NCI-H2107 treated with DMSO at 0.1 percent for 48 hours (cell line): Measurements from ENCODE around the gene CDH15.

Source experiments
- DNase-seq: peaks from one replicate; lab custom pipeline; 2025; ENCODE audit not compliant: unreplicated experiment; lab: John Stamatoyannopoulos, UW

The CDH15 gene

DNA sequence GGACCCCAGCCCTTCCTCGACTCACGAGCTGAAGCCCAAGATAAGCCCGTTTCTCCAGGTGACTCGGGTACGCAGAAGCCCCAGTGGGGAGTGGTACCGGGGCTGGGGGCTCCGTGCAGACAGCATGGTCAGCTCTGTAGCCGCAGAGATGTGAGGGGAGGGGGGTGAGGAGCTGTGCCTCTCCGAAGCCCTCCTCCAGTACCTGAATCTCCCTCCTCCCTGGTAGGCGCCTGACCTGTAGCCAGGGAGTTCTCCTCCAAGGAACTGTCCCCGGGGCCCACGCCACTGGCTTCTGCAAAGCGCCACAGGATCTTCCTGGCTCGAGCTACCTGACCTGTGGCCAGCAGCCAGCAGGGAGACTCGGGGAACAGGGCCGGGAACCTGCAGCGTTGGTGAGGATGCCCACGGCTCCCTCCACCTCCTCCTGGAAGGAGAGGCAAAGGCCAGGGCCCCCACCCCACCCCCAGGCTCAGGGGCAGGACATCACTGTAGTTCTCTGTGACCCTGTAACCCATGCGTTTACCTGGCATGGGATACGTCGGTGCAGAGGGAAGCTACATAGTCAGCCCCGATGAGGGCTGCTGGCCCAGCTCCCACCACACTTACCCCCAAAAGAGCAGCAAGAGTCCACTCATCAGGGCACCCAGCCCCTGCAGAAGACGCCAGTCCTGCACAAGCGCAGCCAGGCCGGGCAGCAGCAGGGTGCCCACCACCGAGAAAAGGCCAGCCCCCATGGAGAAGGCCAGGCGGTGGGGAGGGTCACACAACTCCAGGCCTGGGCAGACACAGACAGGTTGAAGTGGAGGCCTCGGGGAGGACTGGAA, 27.1 kb downstream of the CDH15 start:
- no peak for DNase-seq

DNA sequence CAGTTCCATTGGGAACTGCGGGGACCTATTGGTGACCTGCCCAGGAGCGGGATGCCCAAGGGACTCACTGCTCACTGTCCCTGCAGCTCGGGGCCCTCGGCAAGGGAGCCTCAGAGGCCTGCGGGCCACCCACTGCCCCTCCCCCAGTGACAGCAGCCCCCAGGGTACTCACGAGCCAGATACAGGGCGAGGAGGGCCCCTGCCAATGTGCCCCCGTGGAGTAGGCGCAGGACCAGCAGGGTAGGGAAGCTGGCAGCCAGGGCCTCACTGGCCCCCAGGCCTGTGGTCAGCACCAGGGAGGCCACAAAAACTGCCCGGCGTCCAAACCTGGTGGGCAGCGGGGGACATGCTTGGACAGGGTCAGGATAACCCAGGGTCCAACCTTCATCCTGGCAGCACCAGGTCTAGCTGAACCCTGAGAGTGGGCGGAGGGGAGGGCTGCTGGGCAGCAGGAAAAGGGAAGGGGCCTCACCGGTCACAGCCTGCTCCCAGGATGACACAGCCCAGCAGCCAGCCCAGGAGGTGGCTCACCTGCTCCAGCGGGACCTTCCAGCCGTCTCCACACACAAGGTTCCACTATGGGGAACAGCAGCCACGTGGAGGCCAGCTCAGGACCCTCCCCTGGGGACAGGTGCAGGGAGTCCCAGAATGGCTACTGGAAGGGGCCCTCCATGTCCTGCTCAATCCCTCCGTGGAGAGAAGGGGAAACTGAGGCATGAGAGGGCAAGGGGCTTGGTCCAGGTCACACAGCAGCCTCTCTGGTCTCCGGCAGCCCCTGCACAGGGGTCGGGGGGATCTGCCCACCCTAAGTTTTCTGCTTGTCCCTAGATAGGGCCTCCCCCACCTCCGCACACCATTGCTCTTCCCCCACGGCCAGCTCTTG, 27.9 kb downstream of the CDH15 start:
- DNase-seq: no peak

DNA sequence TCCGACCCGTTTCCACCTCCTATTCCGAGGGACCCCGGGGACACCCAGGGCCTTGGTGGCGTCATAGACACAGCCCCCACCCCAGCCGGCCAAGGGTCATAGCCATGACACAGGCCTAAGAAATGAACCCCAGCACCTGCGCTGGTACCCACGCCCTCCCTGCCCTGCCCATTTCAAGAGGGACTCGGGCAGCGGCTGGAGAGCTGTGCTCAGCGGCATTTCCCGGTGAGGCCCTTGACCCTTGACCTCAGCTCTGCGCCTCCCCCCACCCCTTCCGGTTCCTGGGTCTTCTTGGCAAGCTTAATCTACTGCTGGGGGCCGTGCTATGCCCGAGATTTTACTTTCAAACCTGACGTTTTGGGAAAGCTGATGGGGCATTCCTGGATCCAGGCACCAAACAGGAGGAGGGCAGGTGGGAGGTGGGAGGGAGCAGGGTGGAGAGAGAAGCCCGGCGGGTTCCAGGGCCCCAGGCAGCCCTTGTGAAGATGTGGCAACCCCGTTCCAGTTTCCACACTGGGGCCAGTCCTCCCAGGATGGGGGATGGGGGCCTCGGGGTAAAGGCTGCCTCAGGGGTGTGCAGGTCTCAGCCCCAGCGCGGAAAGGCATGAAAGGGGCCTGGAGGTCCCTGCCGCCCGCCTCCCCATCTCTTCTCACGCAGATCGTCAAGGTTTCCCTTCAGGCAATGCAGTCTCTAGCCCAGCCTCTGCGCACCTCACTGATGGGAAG, 28.7 kb downstream of the CDH15 start, which contains the start of gene SLC22A31:
Gene SLC22A31, minus strand, starts transcription at position 414 of the 726 bp plus-strand sequence. Its CDS starts 36 bp downstream, at position 378.
- no peak for DNase-seq

DNA sequence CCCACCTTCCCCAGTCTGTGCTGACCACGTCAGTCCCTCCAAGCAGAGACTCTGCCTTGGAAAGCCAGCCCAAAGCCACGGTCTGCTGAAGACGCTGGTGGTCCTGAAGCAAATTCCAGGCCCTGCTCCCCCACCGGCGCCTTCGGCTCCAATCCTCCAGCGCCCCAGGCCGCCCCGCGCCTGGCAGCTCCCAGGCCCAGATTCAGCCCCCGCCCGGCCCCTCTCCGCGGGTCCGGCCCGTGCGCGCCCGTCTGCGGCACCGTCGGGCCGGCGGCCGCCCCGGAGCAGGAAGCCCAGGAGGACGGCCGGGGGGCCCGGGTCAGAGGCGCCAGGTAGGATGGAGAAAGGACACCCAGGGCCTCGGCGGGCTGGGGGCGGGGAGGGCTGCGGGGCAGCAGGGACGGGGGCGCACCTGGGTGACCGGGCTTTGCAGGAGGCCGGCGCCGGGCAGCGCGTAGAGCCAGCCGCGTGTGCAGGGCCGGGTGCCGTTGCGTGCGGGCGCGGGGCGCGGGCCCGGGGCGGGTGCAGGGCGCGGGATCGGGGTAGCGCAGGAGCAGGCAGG, 29.4 kb downstream of the CDH15 start:
- no peak for DNase-seq

DNA sequence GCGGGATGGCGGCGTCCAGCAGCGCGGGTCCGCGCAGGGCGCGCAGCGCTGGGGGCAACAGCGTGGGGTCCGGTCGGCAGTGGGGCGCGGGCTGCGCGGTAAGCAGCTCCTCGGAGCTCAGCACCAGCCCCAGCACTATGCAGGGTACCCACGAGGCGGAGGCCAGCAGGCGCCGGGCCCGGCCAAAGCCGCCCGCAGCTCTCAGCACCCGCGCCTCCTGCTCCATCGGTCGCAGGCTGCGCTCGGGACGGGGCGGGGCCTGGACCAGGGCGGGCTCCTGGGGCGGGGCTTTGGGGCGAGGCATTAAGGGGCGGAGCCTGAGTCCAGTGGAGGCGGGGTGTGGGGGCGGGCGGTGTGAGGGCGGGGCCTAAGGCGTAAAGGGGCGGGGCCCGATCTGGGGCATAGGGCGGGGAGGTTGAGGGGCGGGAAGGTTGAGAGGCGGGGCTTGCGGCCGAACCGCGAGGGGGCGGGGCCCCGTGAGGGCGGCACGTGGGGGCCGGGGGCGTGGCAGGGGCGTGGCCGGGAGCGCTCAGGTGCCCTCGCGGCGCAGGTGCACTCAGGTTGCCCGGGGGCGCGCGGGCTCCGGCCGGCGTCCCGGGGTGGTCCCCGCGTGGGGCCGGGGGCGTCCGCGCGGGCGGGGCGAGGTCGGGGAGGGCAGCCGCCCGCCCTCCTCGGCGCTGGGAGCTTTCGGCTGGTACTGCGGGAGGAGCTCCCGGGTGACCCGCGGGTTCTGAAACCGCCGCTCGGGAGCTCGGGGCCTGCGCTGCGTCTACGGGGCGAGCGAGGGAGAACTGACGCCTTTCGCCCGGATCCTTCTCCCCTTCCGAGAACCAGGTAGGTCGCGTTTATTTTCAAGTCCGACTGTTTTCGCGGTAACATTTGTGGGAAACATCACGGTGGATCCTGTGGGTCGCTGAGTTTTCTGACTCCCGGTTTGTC, 30.2 kb downstream of the CDH15 start:
- DNase-seq: peak; percentile 13

DNA sequence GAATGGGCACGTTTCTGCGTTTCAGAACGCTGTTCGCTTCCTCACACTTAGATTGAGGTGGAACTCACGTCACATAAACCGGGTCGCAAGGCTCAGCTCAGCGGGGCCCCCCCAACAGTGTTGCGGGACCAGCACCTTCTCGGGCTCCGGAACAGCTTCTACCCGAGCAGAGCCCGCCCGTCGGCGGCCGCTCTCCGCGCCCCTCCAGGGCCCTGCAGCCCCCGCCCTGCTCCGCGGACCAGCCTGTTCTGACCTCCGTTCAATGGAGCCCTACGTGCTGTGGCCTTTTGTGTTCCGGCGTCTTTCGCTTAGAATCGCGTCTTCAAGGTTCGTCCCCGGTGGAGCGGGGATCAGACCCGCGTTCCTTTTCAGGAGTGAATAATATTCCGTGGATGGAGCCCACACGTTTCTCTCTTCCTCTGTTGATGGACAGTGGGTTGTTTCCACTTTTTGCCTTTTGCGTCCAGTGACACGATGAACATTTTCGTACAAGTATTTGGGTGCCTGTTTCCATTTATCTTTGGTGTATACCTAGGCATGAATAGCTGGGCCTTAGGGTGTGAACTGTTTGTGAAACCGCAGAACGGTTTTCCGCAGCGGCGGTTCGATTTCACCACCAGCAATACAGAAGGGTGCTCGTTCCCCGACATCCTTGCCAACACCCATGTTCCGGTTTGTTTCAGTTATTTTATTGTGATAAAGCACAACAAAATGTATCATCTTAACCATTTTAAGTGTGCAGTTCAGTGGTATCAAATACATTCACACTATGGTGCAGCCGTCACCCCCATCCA, 31.1 kb downstream of the CDH15 start:
- no peak for DNase-seq

DNA sequence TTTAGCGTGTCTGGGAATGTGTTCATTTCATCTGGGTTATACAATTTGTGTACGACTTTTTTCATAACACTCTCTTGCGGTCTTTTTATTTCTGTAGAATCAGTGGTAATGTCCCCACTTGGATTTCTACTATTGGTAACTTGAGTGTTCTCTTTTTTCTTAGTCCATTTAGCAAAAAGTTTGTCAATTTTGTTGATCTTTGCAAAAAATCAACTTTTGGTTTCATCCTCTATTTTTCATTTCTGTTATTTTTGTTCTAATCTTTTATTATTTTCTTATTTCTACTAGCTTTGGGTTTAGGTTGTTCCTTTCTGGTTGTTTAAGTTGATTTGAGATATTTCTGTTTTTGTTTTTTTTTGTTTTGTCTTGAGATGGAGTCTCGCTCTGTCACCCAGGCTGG, 36.4 kb downstream of the CDH15 start:
- DNase-seq: no peak

DNA sequence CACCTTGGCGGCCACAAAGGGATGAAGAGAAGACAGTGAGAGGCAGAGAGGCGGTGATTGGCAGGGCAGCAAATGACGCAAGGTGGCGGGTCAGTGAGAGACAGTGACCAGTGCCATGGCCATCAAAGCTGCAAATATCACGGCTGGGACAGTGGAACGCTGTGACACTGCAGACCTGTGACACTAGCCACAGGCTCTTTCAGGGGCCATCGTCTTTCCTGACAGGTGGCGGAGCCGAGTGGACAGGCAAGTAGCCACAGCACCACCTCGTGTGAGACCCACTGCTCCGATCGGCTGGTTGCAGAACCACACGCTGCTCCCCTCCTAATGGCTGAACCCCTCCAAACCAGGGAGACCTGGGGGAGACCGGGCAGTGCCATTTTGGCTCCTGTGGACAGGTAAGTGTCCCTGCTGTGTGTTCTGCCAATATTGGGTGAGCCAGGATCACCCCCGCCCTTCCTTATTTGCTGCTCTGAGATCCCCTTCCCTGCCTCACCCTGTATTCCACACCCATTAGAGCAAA, 38.0 kb downstream of the CDH15 start:
- no peak for DNase-seq

DNA sequence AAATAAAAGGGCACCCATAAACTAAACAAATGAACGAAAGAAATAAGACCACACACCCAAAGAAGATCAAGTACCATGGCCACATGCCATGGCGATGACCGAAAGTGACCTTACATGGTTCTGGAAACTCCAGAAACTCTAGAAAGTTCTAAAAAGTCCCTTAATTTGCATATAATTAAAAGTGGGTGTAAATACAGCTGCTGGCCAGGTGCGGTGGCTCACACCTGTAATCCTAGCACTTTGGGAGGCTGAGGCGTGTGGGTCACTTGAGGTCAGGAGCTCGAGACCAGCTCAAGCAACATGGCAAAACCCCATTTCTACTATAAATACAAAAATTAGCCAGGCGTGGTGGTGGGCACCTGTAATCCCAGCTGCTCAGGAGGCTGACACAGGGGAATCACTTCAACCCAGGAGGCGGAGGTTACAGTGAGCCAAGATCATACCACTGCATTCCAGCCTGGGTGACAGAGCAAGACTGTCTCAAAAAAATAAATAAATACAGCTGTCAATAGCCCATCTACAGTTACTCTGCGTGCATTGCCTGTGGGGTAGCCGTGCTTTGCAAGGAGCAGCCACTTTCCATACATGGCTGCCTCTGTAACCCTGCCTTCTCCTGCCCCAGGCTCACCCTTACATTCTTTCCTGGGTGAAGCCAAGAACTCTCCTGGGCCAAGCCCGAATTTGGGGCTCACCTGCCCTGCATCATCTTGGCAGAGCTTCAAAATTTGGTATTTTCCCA, 38.8 kb downstream of the CDH15 start:
- DNase-seq: peak; percentile 19

DNA sequence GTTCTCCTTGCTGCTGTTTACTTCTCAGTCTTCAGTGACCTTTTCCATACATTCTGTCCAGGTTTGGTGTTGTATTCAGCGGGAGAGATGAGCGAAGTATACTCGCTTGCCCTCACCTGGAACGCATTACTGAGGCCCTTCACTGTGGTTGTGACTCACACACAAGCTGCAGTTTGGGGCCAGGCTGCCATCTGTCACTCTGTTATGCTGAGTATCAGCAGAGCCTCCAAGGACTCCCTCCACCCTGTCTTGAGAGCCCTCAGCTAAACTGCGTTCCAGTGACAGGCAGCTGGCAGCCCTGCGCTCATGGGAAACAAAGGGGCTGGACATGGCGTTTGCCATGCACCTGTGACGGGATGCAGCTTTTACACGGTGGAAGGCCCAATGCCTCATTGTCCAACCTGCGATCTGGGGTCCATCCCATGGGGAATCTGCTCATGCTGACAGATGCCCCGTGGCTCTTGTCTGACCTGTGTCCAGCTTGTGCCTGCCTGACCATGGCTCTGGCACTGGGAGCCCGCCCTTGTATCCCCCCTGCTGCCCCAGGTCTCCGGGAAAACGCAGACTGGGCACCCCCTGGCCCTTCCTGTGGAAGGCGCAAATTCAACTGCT, 39.5 kb downstream of the CDH15 start:
- DNase-seq: peak; percentile 62

DNA sequence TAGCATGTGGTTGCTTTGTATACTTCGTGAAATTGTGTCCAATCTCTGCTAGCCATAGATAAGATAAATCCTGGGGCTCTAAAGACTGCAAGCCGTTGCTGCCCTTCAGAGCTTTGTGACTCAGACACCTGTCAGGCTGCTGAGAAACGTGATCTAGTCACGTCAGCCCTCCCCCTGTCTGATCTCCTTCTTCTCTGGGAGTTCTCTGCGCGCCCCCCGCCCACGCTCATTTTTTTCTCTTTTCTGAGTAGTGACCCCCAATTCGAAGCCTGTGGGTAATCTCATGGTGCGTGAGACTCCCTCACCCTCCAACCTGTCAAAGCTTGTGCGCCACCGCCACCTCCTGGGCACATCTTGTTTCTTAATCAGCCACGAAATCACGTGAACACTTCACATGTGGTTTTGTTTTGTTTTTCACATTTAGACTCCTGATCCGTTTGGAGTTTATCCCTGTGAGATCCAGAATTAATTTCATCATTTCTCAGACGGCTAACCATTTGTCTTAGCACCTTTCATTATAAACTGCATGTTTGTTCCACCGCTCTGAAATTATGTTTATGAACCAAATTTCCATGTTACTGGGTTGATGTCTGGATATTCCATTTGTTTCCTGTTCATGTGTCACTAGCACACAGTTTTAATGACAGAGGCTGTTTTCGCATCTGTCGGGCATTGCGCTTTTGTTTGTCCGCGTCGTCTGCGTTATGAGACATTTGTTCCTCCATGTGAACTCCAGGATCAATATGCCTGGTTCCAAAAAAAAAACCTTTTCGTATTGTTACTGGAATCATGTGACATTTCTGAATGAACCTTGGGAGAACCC, 45.0 kb downstream of the CDH15 start:
- DNase-seq: peak; percentile 43

DNA sequence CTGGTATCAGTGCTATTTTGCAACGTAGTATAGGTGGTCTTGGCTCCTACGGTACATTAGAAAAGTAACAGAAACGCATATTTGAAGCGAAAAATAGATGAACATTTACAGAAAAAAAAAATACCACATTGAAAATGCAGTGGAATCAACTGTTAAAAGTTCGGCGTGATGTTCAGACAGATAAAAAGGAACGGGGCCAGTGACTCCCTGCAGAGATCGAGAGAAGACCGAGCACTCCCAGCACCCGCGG, 45.5 kb downstream of the CDH15 start:
- DNase-seq: no peak

DNA sequence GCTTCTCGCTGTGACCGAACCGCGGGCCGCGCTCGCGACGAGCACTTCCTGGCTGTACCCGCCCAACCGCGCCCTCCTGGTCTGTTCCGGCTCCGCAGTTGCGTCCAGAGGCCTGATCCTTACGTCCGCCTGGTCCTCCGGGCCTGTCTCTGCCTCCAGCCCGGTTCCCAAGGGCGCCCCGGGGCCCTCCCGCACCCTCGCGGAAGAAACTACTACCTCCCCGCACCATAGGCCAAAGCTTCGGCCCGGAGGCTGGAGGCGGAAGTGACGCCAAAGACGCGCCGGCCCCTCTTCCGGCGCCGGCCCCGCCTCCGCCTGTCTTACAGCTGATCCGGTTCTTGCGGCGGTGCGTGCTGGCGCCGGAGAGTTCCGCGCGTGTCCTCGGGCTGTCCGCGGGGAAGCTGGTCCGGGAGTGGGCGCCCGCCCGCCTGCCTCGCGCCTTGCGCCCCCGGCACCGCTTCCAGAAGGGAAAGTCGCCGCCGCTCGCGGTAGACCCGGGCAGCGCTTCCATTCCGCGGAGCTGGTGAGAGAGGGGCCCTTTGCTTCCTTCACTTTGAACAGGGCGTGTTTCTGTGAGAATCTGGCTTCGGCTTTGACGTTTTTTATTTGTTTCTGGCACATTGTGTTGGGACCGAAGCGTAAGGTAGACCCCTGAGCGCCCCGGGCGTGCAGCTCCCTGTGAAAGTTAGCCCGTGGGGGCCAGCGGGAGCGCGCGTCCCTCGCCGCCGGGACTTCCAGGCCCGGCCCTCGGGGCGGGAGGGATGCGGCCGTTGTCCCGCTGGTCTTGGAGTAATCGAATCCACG, 46.0 kb downstream of the CDH15 start, which contains the start of gene ZNF778:
Gene ZNF778, plus strand, starts transcription at position 316 of the 804 bp plus-strand sequence. CDS start 3,425 bp downstream, outside the sequence.
- peak; percentile 65 for DNase-seq

DNA sequence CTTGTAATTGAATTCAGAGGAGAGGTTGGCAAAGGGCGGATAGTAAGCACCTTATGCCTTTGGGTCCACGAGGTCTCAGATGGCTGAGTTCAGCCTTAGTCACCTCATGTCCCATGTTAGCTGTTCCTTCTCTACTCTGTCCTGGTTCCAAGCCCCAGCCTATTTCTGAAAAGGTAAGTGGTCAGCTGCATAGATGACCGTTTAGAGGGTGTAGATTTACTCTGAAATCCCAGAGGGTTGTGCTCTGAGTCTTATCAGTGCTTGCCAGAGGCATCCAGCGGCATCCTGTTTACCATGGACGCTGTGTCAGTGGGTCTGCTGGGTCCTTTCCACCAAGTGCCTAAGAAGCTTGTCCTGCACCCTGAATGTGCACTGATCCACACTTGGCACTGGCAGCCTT, 47.8 kb downstream of the CDH15 start:
- DNase-seq: no peak

DNA sequence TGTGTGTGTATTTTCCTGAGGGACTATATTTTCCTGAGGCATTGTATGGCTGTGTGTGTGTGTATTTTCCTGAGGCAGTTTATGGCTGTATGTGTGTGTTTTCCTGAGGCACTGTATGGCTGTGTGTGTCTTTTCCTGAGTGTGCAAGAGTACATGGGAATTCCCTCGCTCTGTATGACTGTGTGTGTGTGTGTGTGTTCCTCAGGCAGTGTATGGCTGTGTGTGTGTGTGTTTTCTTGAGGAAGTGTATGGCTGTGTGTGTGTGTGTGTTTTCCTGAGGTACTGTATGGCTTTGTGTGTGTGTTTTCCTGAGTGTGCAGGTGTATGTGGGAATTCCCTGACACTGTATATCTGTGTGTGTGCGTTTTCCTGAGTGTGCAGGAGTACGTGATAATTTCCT, 50.1 kb downstream of the CDH15 start:
- DNase-seq: no peak

DNA sequence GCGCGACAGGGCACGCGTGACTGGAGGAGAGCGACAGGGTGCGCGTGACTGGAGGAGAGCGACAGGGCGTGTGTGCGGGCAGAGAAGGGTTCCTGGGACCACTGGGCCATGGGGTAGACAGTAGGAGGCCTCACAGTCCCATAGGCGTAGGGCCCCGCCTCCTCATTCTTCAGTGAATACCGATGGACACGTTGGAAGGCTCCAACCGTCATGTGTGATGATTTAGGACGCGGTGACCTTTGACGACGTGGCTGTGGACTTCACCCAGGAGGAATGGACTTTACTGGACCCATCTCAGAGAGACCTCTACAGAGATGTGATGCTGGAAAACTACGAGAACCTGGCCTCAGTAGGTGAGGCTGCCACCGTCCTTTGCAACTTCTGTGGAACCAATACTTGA, 51.4 kb downstream of the CDH15 start:
- DNase-seq: no peak
